Measurements from ENCODE around the gene ZNF331. TPM values are rescaled to one million over a fixed set of nuclear protein-coding genes. Genes with fewer than 3 reads are reported as not detected.

The ZNF331 gene
- total and polyA plus RNA-seq, 9 donors: 8.7 to 16.7 (median 13.9) TPM

DNA sequence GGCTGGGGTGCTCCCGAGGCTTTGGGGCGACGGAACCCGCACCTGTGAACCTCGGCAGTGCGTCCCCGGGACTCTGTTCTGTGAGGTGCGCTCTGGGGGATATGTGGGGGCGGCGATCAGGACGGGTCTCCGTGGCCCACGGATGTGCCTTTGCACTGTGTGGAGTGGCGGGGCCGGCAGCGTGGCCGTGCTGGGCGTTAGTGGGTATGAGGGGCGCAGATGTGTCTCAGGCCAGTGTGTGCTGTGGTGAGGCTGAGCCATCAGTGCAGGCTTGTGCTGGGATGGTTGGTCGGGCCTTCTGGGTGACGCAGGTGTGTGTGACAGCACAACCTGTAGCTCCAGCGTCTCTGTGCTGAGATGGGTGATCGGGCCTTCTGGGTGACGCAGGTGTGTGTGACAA lies 16.9 kb downstream of the ZNF331 start:
- Histone ChIP-seq H3K36me3 (ENCODE audit: control insufficient read depth, insufficient read depth, low read length) (no peaks in the 10 kb centered on the region), H3K27ac (ENCODE audit: low read length) (peak overlapping the region; percentile 82), H3K4me3 (ENCODE audit: low read length) (peak overlapping the region; percentile 61), H3K4me1 (ENCODE audit: control insufficient read depth, insufficient read depth, low read length) (peaks cover 3% of the 10 kb centered on the region), H3K27me3 (ENCODE audit: control insufficient read depth, insufficient read depth, low read length) (no peaks in the 10 kb centered on the region), H3K9me3 (replicated peaks; ENCODE audit: control insufficient read depth, low read depth, low read length) (no peaks in the 10 kb centered on the region)
- DNase-seq: no peak
- WGBS (ENCODE audit: insufficient coverage): 45% methylated on average over 22 of the region's 24 CpGs

DNA sequence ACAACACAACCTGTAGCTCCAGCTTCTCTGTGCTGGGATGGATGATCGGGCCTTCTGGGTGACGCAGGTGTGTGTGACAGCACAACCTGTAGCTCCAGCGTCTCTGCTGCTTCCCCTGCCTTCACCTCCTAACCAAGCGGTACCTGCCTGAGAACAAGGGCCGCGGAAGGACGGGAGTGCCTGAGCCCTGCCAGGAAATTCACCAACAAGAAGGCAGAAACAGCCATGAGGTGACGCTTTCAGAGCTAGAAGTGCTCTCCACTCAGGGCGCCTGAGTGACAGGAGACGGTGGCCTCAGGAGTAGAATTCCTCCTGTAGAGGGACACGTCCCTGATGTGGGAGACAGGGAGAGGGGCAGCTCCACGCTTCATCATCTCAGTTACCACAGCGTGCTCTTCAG lies 17.4 kb downstream of the ZNF331 start:
- peaks cover 3% of the 10 kb centered on the region for H3K4me1 ChIP-seq (ENCODE audit: control insufficient read depth, insufficient read depth, low read length)
- H3K9me3 ChIP-seq (replicated peaks; ENCODE audit: control insufficient read depth, low read depth, low read length): no peaks in the 10 kb centered on the region
- DNase-seq: no peak
- no peak overlapping the region for H3K4me3 ChIP-seq (ENCODE audit: low read length)
- H3K27ac ChIP-seq (ENCODE audit: low read length): no peak overlapping the region
- no peaks in the 10 kb centered on the region for H3K27me3 ChIP-seq (ENCODE audit: control insufficient read depth, insufficient read depth, low read length)
- WGBS (ENCODE audit: insufficient coverage): 83% methylated on average over 6 of the region's 13 CpGs
- no peaks in the 10 kb centered on the region for H3K36me3 ChIP-seq (ENCODE audit: control insufficient read depth, insufficient read depth, low read length)

- 80% methylated on average over 7 of the region's 12 CpGs for WGBS (ENCODE audit: insufficient coverage)
- Histone ChIP-seq H3K27me3 (ENCODE audit: control insufficient read depth, insufficient read depth, low read length) (no peaks in the 10 kb centered on the region), H3K27ac (ENCODE audit: low read length) (no peak overlapping the region), H3K4me1 (ENCODE audit: control insufficient read depth, insufficient read depth, low read length) (no peaks in the 10 kb centered on the region), H3K36me3 (ENCODE audit: control insufficient read depth, insufficient read depth, low read length) (peaks cover 38% of the 10 kb centered on the region), H3K4me3 (ENCODE audit: low read length) (no peak overlapping the region), H3K9me3 (replicated peaks; ENCODE audit: control insufficient read depth, low read depth, low read length) (peaks cover 2% of the 10 kb centered on the region)
- no peak for DNase-seq
Observed at GRCh38 chr19:53571339-53571738, 33.4 kb downstream of the ZNF331 start.

DNA sequence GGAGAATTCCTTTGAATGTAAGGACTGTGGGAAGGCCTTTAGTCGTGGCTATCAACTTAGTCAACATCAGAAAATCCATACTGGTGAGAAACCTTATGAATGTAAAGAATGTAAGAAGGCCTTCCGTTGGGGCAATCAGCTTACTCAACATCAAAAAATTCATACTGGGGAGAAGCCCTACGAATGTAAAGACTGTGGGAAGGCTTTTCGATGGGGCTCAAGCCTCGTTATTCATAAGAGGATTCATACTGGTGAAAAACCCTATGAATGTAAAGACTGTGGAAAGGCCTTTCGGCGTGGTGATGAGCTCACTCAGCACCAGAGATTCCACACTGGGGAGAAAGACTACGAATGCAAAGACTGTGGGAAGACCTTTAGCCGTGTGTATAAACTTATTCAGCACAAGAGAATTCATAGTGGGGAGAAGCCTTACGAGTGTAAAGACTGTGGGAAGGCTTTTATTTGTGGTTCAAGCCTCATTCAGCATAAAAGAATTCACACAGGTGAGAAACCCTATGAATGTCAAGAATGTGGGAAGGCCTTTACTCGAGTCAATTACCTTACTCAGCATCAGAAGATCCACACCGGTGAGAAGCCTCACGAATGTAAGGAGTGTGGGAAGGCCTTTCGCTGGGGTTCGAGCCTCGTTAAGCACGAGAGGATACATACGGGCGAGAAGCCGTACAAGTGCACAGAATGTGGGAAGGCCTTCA lies 39.2 kb downstream of the ZNF331 start:
- WGBS (ENCODE audit: insufficient coverage): 96% methylated on average over 14 of the region's 20 CpGs
- Histone ChIP-seq H3K36me3 (ENCODE audit: control insufficient read depth, insufficient read depth, low read length) (peaks cover 38% of the 10 kb centered on the region), H3K4me1 (ENCODE audit: control insufficient read depth, insufficient read depth, low read length) (no peaks in the 10 kb centered on the region), H3K27me3 (ENCODE audit: control insufficient read depth, insufficient read depth, low read length) (no peaks in the 10 kb centered on the region), H3K9me3 (replicated peaks; ENCODE audit: control insufficient read depth, low read depth, low read length) (peaks cover 17% of the 10 kb centered on the region), H3K27ac (ENCODE audit: low read length) (no peak overlapping the region), H3K4me3 (ENCODE audit: low read length) (no peak overlapping the region)
- DNase-seq: no peak

DNA sequence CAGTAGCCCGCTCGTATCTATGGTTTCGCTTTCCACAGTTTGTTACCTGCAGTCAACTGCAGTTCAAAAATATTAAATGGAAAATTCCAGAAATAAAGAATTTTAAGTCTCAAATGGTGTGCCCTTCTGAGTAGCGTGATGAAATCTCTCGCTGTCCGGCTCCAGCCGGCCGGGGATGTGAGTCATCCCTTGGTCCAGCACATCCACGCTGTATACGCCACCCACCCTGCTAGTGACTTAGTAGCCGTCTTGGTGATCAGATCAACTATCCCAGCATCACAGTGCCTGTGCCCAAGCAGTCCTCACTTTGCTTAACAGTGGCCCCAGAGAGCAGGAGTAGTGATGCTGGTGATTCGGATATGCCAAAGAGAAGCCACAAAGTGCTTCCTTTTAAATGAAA lies 40.0 kb downstream of the ZNF331 start:
- Histone ChIP-seq H3K4me3 (ENCODE audit: low read length) (no peak overlapping the region), H3K9me3 (replicated peaks; ENCODE audit: control insufficient read depth, low read depth, low read length) (peaks cover 17% of the 10 kb centered on the region), H3K36me3 (ENCODE audit: control insufficient read depth, insufficient read depth, low read length) (peaks cover 37% of the 10 kb centered on the region), H3K4me1 (ENCODE audit: control insufficient read depth, insufficient read depth, low read length) (no peaks in the 10 kb centered on the region), H3K27ac (ENCODE audit: low read length) (no peak overlapping the region), H3K27me3 (ENCODE audit: control insufficient read depth, insufficient read depth, low read length) (no peaks in the 10 kb centered on the region)
- DNase-seq: no peak
- WGBS (ENCODE audit: insufficient coverage): 96% methylated on average over 8 of the region's 12 CpGs

DNA sequence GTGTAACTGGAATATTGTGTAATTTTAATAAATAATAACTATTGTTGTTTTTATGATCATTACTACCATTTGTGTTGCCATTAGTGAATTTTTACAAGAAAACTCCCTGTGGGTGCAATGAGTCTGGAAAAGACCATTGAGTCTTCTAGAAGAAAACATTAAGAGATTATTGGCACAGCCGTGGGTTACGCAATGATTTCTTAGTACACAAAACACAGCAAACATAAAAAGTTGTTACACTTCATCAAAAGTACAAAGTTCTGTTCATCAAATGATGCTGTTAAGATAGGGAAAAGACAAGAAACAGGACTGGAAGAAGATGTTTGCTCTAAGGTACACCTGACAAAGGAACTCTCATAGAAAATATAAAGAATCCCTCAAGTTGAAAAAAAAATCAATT lies 41.6 kb downstream of the ZNF331 start:
- no peaks in the 10 kb centered on the region for H3K4me1 ChIP-seq (ENCODE audit: control insufficient read depth, insufficient read depth, low read length)
- H3K27ac ChIP-seq (ENCODE audit: low read length): no peak overlapping the region
- no peak for DNase-seq
- peaks cover 25% of the 10 kb centered on the region for H3K36me3 ChIP-seq (ENCODE audit: control insufficient read depth, insufficient read depth, low read length)
- H3K9me3 ChIP-seq (replicated peaks; ENCODE audit: control insufficient read depth, low read depth, low read length): peaks cover 17% of the 10 kb centered on the region
- no CpG with 5 or more reads among the region's 2 CpGs for WGBS (ENCODE audit: insufficient coverage)
- H3K27me3 ChIP-seq (ENCODE audit: control insufficient read depth, insufficient read depth, low read length): no peaks in the 10 kb centered on the region
- H3K4me3 ChIP-seq (ENCODE audit: low read length): no peak overlapping the region

DNA sequence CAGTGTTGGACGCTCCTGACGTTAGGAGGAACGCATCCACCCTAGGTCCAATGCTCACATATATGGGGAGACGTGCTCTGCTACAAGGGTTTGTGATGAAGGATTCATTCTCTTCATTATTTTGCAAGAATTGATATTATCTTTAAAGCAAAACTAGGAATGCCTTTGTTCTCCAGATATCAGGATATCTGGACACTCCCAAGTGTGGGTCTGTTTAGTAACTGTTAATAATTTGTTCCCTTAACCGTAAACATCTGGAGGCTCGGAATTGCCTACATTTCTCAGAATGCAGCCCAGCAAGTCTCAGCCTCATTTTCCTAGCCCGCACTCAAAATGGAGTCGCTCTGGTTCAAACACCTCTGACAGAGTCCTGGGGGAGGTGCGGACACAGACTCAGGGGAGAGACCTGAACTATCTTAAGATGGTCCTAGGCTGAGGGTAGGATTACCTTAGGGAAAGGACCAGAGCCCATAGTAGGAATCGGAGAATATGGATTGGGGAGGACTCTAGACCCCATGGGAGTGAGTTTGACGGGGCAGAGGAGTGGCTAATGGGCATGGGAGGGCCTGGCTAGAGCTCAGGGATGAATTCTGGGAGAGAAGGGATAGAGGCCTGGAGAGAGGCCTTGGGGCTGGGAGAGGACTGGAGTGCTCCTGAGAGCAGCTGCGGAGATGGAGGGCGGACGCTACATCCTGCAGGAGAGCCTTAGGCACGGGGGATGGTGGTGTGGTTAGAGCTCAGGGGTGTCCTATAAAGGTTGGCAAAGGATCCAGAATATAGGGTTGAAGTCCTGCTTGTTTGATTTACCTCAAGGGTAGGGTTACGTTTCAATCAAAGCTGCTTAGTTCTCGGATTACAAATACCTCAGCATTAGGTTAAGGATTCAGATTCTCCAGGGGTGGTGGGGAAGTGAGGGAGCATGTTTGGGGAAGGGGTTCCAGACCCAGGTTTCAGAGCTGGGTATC lies 43.2 kb downstream of the ZNF331 start:
- Histone ChIP-seq H3K4me3 (ENCODE audit: low read length) (no peak overlapping the region), H3K36me3 (ENCODE audit: control insufficient read depth, insufficient read depth, low read length) (peaks cover 20% of the 10 kb centered on the region), H3K4me1 (ENCODE audit: control insufficient read depth, insufficient read depth, low read length) (no peaks in the 10 kb centered on the region), H3K27ac (ENCODE audit: low read length) (no peak overlapping the region), H3K9me3 (replicated peaks; ENCODE audit: control insufficient read depth, low read depth, low read length) (peaks cover 15% of the 10 kb centered on the region), H3K27me3 (ENCODE audit: control insufficient read depth, insufficient read depth, low read length) (no peaks in the 10 kb centered on the region)
- no peak for DNase-seq
- WGBS (ENCODE audit: insufficient coverage): 86% methylated on average over 9 of the region's 17 CpGs

DNA sequence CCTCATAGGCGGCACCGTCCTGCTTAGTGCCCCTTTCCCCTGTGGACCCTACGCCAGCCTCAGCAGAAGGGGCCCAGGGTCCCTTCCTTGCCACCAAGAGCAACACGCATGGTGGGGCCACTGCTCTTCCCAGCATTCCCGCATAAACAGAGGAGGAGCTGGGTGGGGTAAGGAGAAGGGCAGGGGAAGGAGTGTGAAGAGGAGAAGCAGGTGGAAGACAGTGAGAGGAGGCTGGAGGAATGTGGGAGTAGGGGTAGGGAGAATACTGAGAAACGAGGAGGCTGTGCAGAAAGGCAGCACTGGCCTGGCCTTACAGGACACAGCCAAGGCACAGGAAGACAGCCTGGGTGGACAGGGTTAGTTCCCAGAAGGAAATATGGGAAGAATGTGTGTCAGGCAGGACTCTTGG lies 43.9 kb downstream of the ZNF331 start:
- H3K9me3 ChIP-seq (replicated peaks; ENCODE audit: control insufficient read depth, low read depth, low read length): peaks cover 13% of the 10 kb centered on the region
- H3K4me3 ChIP-seq (ENCODE audit: low read length): no peak overlapping the region
- H3K4me1 ChIP-seq (ENCODE audit: control insufficient read depth, insufficient read depth, low read length): no peaks in the 10 kb centered on the region
- 63% methylated on average over 5 of the region's 6 CpGs for WGBS (ENCODE audit: insufficient coverage)
- no peak for DNase-seq
- no peaks in the 10 kb centered on the region for H3K27me3 ChIP-seq (ENCODE audit: control insufficient read depth, insufficient read depth, low read length)
- H3K27ac ChIP-seq (ENCODE audit: low read length): no peak overlapping the region
- peaks cover 16% of the 10 kb centered on the region for H3K36me3 ChIP-seq (ENCODE audit: control insufficient read depth, insufficient read depth, low read length)

- 100% methylated on average over 1 of the region's 3 CpGs for WGBS (ENCODE audit: insufficient coverage)
- no peak overlapping the region for H3K27ac ChIP-seq (ENCODE audit: low read length)
- H3K9me3 ChIP-seq (replicated peaks; ENCODE audit: control insufficient read depth, low read depth, low read length): no peaks in the 10 kb centered on the region
- no peak overlapping the region for H3K4me3 ChIP-seq (ENCODE audit: low read length)
- H3K4me1 ChIP-seq (ENCODE audit: control insufficient read depth, insufficient read depth, low read length): no peaks in the 10 kb centered on the region
- peaks cover 3% of the 10 kb centered on the region for H3K36me3 ChIP-seq (ENCODE audit: control insufficient read depth, insufficient read depth, low read length)
- DNase-seq: no peak
- H3K27me3 ChIP-seq (ENCODE audit: control insufficient read depth, insufficient read depth, low read length): no peaks in the 10 kb centered on the region
Observed at GRCh38 chr19:53583181-53583580, 45.2 kb downstream of the ZNF331 start.

GRCh38 chr19:53586277-53586691 lies 48.3 kb downstream of the ZNF331 start:
- Histone ChIP-seq H3K9me3 (replicated peaks; ENCODE audit: control insufficient read depth, low read depth, low read length) (no peaks in the 10 kb centered on the region), H3K4me3 (ENCODE audit: low read length) (no peak overlapping the region), H3K36me3 (ENCODE audit: control insufficient read depth, insufficient read depth, low read length) (no peaks in the 10 kb centered on the region), H3K27ac (ENCODE audit: low read length) (no peak overlapping the region), H3K27me3 (ENCODE audit: control insufficient read depth, insufficient read depth, low read length) (no peaks in the 10 kb centered on the region), H3K4me1 (ENCODE audit: control insufficient read depth, insufficient read depth, low read length) (no peaks in the 10 kb centered on the region)
- DNase-seq: no peak
- 100% methylated on average over 1 of the region's 6 CpGs for WGBS (ENCODE audit: insufficient coverage)

Data from muscle of leg (tissue), 11 donors.